Activated naive CD4-positive, alpha-beta T cell (primary cell): Measurements from ENCODE around the gene TMCO5A.

Experiments
- DNase-seq, 4 experiments: peaks; one replicate each; lab custom pipeline; 2025; lab: John Stamatoyannopoulos, UW

TMCO5A gene

DNA sequence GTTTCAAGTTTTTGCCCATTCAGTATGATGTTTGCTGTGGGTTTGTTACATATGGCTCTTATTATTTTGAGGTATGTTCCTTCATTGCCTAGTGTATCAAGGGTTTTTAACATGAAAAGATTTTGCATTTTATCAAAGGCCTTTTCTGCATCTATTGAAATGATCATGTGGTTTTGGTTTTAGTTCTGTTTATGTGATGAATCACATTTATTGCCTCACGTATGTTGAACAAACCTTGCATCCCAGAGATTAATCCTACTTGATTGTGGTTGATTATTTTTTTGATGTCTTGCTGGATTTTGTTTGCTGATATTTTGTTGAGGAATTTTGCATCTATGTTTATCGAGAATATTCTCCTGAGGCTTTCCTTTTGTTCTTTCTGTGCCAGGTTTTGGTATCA lies 39.4 kb downstream of the TMCO5A start:
- no peak for DNase-seq

GRCh38 chr15:37978231-37978630 lies 43.8 kb downstream of the TMCO5A start:
- DNase-seq: no peak

DNA sequence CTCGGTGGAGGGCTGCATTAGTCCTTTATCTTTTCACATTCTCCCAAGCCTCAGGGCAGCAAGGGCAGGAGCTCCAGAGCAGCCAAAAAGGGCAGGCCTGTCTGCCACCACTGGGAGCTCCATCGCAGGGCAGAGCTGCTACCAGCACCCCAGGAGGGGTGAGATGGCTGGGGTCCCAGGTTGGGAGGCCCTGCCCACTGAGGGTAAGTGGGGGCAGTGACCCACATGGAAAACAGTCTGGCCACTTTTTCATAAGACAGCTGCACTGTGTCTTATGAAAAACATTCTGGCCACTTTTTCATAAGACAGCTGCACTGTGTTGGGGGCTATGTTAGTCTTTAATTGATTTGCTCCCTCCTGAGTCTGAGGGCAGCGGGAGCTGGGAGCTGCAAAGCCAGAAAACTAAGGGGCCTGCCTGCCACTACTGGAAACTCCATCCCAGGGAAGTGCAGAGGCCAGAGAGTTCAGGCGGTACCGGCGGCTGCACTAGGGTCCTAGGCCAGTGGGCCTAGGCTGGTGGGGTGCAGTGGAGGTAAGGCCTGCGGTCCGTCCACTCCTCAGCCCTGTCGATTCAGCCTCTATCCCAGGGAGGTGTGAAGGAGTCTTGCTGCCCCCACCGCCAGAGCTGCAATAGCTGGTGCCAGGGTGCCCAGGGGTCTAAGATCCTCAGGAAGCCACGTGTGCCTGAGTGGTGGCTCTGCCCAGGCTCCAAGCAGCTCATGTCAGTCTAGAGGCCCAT lies 45.4 kb downstream of the TMCO5A start:
- DNase-seq: no peak

DNA sequence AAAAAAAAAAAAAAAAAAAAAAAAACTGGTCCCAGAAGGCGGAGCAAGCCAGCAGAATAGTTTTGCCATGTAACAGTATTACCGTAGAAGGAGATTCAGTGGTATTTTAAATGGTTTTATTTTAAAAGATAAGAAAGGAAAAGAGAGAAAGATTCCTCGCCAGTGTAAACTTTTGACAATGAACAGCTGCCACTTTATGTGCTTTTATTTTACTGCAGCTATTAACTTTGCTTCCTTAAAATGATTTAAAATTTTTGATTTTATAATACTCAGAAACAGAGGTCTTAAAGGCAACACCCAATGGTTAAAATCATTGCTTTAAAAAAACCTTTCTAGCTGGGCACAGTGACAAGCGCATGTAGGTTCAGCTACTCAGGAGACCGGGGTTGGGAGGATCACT lies 46.8 kb downstream of the TMCO5A start:
- no peak for DNase-seq

DNA sequence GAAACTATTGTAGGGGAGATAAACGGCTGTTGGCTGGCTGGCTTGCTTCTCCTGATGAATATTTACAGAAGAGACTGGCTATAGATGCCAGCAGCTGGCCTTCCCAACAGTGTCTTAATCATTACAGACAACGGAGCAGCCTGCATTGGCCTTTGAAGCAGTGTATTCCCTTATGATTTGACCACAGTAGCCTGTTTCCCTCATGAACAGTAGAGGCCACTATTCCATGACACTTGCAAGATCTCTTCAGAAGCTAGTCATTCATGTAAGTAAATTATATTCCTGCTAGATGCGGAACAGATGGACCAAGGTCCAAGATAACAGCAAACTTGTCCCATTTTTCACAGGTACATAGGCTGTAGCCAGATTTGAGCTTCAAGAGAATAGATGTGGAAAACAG lies 47.3 kb downstream of the TMCO5A start:
- no peak for DNase-seq

DNA sequence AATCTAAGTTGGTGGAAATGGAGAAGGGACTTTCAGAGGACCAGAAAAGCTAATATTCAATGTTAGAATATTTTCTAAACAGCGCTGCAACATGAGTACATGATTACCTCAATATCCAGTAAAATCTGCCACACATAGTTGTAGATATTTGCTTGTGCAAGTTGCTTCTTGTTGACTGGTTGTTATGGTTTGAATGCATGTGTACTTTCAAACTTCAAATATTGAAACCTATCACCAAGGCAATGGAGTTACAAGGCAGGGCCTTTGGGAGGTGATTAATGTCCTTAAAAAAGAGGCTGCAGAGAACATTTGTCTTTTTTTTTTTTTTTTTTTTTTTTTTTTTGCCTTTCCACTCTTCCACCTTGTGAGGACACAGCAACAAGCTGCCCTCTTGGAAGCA lies 49.9 kb downstream of the TMCO5A start:
- no peak for DNase-seq

- no peak for DNase-seq
These were observed 61.3 kb downstream of the TMCO5A start for GRCh38 chr15:37995461-37996347.
